ENCODE measurements around the gene MYO1E. TPM values are rescaled to one million over a fixed set of nuclear protein-coding genes. Genes with fewer than 3 reads are reported as not detected.

MYO1E gene
- total RNA-seq, 2 donors from 2014 or later, result 66.3 to 92.0 TPM

DNA sequence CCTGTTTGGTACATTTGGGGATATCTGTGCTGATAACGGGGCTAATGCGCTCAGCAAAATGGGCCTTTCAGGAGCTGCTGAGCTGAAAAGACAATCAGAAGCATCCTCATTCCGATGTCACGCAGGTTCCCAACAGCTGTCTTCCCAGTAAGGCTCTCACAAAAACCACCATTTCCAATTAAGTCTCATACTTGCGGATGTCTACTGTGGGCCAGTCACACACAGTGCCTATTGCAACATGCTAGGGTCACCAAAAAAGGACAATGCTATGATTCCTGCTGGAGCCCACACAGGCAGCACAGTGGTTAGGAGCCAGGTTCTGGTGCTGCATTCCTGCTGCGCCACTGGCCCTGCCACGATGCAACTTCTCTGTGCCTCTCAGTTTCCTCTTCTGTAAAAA lies 182.4 kb downstream of the MYO1E start:
- H3K36me3 ChIP-seq, result no peaks in the 10 kb centered on the region
- no peak overlapping the region for H3K4me3 ChIP-seq
- TF ChIP-seq, protein P1, sequence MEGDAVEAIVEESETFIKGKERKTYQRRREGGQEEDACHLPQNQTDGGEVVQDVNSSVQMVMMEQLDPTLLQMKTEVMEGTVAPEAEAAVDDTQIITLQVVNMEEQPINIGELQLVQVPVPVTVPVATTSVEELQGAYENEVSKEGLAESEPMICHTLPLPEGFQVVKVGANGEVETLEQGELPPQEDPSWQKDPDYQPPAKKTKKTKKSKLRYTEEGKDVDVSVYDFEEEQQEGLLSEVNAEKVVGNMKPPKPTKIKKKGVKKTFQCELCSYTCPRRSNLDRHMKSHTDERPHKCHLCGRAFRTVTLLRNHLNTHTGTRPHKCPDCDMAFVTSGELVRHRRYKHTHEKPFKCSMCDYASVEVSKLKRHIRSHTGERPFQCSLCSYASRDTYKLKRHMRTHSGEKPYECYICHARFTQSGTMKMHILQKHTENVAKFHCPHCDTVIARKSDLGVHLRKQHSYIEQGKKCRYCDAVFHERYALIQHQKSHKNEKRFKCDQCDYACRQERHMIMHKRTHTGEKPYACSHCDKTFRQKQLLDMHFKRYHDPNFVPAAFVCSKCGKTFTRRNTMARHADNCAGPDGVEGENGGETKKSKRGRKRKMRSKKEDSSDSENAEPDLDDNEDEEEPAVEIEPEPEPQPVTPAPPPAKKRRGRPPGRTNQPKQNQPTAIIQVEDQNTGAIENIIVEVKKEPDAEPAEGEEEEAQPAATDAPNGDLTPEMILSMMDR (IDR thresholded peaks at IDR 0.05), result no peak
- TF ChIP-seq POLR2A (IDR thresholded peaks at IDR 0.05), result no peak
- TF ChIP-seq POLR2AphosphoS5 (IDR thresholded peaks at IDR 0.05), result no peak
- H3K4me1 ChIP-seq (replicated peaks), result no peaks in the 10 kb centered on the region
- DNase-seq (ENCODE audit: low spot score), result no peak
- no peaks in the 10 kb centered on the region for H3K9me3 ChIP-seq
- no peaks in the 10 kb centered on the region for H3K27me3 ChIP-seq (replicated peaks; ENCODE audit: insufficient read depth)
- no peak overlapping the region for H3K27ac ChIP-seq
- intact Hi-C loops (cut with DNase I), result no loop called here
- 94% methylated on average over 7 of the region's 7 CpGs for WGBS

DNA sequence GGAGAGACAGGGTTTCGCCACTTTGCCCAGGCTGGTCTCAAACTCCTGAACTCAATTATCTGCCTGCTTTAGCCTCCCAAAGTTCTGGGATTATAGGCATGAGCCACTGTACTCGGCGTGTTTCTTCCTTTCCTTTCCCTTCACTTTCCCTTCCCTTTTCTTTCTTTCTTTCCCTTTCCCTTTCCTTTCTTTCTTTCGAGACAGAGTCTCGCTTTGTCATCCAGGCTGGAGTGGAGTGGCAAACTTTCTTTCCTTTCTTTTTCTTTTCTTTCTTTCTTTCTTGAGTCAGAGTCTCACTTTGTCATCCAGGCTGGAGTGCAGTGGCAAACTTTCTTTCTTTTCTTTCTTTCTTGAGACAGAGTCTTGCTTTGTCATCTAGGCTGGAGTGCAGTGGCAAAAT lies 183.4 kb downstream of the MYO1E start:
- intact Hi-C loops (cut with DNase I), result no loop called here
- no peaks in the 10 kb centered on the region for H3K36me3 ChIP-seq

DNA sequence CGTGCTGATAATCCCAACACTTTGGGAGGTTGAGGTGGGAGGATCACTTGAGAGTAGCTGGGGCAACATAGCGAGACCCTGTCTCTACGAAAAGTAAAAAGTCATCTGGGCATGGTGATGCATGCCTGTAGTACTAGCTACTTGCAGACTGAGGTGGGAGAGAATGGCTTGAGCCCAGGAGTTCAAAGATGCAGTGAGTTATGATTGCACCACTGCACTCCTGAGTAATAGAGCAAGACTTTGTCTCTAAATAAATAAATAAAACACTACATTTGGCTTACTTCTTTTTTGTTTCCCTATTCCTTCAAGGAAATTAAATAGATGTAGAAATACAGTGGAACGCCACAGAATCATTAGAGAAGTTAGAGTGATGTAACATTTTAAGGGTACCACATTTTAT lies 186.2 kb downstream of the MYO1E start:
- Histone ChIP-seq H3K27ac (no peak overlapping the region), H3K9me3 (no peaks in the 10 kb centered on the region), H3K27me3 (replicated peaks; ENCODE audit: insufficient read depth) (no peaks in the 10 kb centered on the region), H3K4me3 (no peak overlapping the region), H3K4me1 (replicated peaks) (no peaks in the 10 kb centered on the region), H3K36me3 (no peaks in the 10 kb centered on the region)
- intact Hi-C loops (cut with DNase I), result no loop called here
- no peak for TF ChIP-seq POLR2A (IDR thresholded peaks at IDR 0.05)
- no peak for TF ChIP-seq POLR2AphosphoS5 (IDR thresholded peaks at IDR 0.05)
- TF ChIP-seq, protein P1 (IDR thresholded peaks at IDR 0.05), result no peak
- 92% methylated on average over 4 of the region's 4 CpGs for WGBS
- no peak for DNase-seq (ENCODE audit: low spot score)

More for the DNA sequence above, 183.4 kb downstream of the MYO1E start:
- 97% methylated on average over 5 of the region's 5 CpGs for WGBS
- Histone ChIP-seq H3K27ac (no peak overlapping the region), H3K4me1 (replicated peaks) (no peaks in the 10 kb centered on the region), H3K9me3 (no peaks in the 10 kb centered on the region), H3K4me3 (no peak overlapping the region), H3K27me3 (replicated peaks; ENCODE audit: insufficient read depth) (no peaks in the 10 kb centered on the region)
- DNase-seq (ENCODE audit: low spot score), result no peak
- TF ChIP-seq, protein P1 (IDR thresholded peaks at IDR 0.05), result no peak
- TF ChIP-seq POLR2A (IDR thresholded peaks at IDR 0.05) (no peak), POLR2AphosphoS5 (IDR thresholded peaks at IDR 0.05) (no peak)

DNA sequence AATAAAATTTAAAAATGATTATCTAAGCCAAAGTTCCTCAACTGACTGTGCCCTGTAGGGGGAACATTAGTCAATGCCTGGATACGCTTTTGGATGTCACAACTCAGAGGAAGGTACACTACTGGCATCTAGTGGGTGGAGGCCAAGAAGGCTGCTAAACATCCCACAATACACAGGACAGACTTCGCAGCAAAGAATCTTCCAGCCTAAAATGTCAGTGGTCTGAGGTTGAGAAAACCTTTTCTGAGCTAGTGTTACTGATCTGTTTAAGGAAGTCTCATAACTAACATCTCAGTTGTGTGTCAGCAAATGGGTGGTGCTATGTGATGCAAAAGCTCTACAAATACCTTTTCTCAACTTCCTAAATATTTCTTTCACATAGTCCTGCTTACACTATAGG lies 186.9 kb downstream of the MYO1E start:
- TF ChIP-seq, protein P1 (IDR thresholded peaks at IDR 0.05), result peak in 1 of 4 experiments; percentile 42
- TF ChIP-seq POLR2AphosphoS5 (IDR thresholded peaks at IDR 0.05) (no peak), POLR2A (IDR thresholded peaks at IDR 0.05) (no peak)
- H3K4me3 ChIP-seq, result no peak overlapping the region
- H3K36me3 ChIP-seq, result no peaks in the 10 kb centered on the region
- no peaks in the 10 kb centered on the region for H3K4me1 ChIP-seq (replicated peaks)
- no peak overlapping the region for H3K27ac ChIP-seq
- no peaks in the 10 kb centered on the region for H3K9me3 ChIP-seq
- intact Hi-C loops (cut with DNase I), result no loop called here
- no peaks in the 10 kb centered on the region for H3K27me3 ChIP-seq (replicated peaks; ENCODE audit: insufficient read depth)
- 97% methylated on average over 2 of the region's 2 CpGs for WGBS
- no peak for DNase-seq (ENCODE audit: low spot score)

DNA sequence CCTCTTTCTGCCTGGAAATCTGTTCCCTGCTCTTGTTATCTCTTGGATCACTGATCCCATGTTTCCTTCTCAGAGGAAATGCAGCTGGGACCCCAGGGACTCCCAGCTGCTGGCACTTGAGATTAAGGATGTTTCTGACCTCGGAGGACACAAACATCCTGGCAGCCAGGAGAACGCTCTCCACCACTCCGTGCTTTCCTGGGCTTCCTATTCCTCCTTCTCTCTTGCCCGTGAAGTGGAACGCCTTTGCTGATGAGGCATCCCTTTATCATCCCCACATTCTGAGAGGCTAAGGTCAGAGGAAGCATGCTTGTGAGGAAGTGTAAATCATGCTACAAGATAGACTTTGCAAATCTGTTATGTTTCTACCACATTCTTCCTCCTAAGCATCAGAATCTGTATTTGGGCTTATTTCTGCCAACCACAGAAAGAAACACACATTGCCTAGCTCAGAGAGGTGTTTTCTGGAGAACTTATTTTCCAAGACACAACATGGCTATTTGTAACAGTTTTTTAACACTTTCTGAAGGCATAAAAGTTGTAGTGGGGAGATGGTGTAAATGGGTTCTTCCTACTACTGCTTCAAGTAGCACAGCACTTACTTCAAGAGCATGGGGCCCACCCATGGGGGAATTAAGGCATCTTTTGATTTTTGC lies 191.6 kb downstream of the MYO1E start:
- 85% methylated on average over 5 of the region's 5 CpGs for WGBS
- Histone ChIP-seq H3K36me3 (no peaks in the 10 kb centered on the region), H3K27me3 (replicated peaks; ENCODE audit: insufficient read depth) (no peaks in the 10 kb centered on the region), H3K27ac (no peak overlapping the region), H3K4me1 (replicated peaks) (no peaks in the 10 kb centered on the region), H3K4me3 (no peak overlapping the region), H3K9me3 (no peaks in the 10 kb centered on the region)
- no peak for TF ChIP-seq POLR2A (IDR thresholded peaks at IDR 0.05)
- TF ChIP-seq, protein P1 (IDR thresholded peaks at IDR 0.05), result no peak
- no peak for TF ChIP-seq POLR2AphosphoS5 (IDR thresholded peaks at IDR 0.05)
- intact Hi-C loops (cut with DNase I), result no loop called here
- DNase-seq (ENCODE audit: low spot score), result no peak

Data from prostate gland (tissue), 2 donors.